Activated CD4-positive, alpha-beta T cell treated with anti-CD3 and anti-CD28 coated beads, Interleukin-2, Interleukin-6, amounts not matched to agents 100 ng/mL and 50 ng/mL, durations not matched to agents 16 hours and 8 hours (primary cell): ENCODE data around the gene DLK1.

Source experiments
- DNase-seq: peaks from one replicate; pipeline ENCODE4 v3.0.0-alpha.2; 2020

Gene DLK1

DNA sequence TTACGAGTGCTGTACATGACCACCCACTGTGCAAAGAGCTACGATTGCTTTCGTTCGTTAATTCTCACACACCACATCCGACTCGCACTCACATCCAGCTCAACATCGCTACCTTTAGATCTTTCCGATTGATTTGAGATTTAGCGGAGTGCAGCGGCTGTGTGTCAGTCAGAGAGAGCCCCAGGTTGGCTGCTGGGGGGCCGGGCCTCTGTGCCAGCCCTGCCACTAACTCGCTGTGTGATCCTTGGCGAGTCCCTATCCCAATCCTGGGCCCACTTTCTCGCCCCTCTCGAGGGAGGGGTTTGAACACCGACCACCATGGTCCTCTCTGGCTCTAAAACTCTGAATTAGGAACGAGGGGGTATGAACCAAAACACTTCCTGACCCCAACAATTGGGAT is 8.6 kb downstream of the DLK1 start:
- DNase-seq = no peak

DNA sequence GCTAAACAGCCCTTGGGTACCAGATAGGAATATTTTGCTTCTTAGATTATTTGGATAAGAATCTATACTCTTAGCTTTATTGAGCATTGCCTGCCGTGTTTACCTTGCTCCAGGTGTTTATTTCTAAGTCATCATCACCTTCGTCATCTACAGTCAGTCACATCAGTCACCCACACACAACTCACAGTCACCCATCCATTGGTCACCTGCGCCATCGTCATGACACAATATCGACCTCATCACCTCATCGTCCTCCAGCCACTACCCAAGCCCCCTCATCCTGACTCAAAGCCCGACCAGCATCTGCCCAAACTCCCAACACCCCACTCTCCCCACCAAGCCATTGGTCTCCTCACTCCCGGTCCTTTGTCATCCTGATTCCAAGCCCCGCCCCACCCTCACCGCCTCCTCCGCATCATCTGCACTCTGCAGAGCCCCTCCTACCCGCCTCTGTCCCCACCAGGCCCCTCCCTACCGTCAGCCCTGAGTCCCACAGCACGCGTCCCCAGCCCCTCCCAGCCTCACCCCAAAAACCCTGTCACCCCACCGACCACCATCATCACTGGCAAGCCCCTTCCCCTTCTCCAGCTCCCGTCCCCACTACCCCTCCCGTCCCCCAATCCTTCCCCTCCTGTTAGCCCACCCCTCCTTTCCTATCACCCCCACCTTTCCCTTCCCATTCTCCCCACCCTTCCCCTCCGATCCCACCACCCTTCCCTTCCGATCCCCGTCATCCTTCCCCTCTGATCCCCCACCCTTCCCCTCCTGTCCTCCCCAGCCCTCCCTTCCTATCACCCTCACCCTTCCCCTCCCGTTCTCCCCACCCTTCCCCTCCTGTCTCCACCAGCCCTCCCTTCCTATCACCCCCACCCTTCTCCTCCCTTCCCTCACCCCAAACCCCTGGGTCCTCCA is 9.8 kb downstream of the DLK1 start:
- no peak for DNase-seq

DNA sequence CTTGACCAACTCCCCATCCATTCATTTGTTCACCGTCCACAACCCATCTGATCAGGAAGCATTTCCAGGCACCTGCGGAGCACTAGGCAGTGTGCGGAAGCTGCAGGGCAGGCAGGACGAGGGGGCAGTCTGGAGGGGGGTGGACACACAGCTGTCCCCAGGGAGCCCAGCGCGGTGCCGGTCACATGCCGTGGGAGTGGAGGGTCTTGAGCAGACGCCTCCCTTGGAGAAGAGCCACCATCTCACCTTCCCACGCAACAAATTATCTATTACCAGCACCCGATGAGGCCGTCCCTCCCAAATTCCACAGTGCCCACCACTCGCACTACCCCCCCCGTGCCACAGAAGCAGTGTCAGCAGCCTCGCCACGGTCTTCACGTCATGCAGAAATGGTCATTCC is 10.8 kb downstream of the DLK1 start:
- no peak for DNase-seq

DNA sequence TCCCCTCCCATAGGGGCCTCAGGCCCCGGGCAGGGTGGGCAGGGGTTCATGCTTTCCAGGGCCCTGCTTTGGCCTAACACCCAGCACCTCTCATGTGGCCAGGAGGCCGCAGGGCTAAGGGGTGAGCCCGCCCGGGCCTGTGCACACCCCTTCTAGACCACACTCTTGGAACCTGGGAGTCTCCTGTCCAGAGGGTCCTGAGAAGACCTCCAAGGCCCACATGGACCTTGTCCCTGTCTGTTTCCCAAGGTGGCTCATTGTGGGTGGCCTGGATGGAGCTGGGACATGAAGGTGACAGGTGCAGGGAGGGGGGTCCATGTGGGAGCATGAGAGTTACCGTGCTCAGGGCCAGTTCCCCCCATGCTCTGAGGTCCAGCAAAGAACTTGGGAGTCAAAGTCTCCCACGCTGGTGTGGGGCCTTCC is 11.6 kb downstream of the DLK1 start:
- no peak for DNase-seq

- DNase-seq = no peak
Observed at GRCh38 chr14:100738704-100739131, 12.0 kb downstream of the DLK1 start.

GRCh38 chr14:100739306-100739705 is 12.6 kb downstream of the DLK1 start:
- DNase-seq = no peak

GRCh38 chr14:100740196-100740825 is 13.6 kb downstream of the DLK1 start:
- no peak for DNase-seq

- DNase-seq = no peak
Observed at GRCh38 chr14:100740929-100741328, 14.2 kb downstream of the DLK1 start.

- no peak for DNase-seq
Observed at GRCh38 chr14:100741966-100742365, 15.3 kb downstream of the DLK1 start.

DNA sequence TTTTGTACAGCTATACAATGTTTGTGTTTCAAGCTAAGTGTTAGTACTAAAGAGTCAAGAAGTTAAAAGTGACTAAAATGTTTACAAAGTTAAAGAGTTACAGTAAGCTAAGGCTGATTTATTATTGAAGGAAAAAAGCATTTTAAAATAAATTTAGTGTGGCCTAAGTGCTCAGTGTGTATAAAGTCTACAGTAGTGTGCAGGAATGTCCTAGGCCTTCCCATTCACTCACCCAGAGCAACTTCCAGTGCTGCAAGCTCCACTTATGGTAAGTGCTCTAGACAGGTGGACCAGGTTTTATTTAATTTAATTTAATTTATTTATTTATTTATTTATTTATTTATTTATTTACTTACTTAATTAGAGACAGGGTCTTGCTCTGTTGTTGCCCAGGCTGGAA is 19.6 kb downstream of the DLK1 start:
- DNase-seq = no peak

DNA sequence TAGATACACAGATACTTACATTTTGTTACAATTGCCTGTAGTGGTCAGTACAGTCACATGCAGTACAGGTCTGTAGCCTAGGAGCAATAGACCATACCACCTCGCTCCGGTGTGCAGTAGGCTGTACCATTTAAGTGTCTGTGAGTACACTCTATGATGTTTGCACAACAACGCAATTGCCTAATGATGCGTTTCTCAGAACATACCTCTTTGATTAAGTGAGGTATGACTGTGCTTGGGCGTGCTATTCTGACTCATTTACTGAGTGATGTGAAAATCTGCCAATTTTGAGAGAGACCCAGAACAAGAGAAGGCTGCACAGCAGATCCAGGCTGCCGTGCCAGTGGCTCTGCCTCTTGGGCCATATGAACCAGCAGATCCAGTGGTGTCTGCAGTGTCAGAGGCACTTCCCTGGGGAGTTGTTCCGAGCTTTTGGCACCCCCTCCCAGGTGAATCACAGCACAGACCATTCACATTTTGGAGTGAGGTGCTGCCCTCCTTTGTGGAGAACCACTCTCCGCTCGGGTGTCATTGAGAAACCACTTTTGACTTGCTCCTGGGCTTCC is 20.4 kb downstream of the DLK1 start:
- DNase-seq = peak; percentile 58

- no peak for DNase-seq
Observed at GRCh38 chr14:100747736-100748135, 21.0 kb downstream of the DLK1 start.

- DNase-seq = no peak
Observed at GRCh38 chr14:100748403-100748802, 21.7 kb downstream of the DLK1 start.

DNA sequence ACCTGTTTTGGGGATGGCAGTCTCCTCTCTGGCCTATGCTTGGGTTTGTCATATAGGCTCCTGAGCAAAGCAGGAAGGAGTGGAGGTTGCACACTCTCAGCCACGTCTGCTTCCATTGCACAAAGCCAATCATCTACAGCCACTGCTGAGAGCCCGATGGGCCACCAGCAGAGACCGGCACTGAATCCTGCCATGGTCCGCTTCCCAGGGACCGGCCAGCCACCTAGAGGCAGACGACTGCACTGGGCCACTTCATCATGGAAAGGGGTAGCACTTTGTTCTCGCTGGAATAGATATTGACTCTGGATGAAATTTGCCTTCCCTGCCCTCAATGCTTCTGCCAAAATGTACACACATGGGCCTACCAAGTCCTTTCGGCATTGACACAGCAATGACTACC is 22.3 kb downstream of the DLK1 start:
- DNase-seq = no peak

DNA sequence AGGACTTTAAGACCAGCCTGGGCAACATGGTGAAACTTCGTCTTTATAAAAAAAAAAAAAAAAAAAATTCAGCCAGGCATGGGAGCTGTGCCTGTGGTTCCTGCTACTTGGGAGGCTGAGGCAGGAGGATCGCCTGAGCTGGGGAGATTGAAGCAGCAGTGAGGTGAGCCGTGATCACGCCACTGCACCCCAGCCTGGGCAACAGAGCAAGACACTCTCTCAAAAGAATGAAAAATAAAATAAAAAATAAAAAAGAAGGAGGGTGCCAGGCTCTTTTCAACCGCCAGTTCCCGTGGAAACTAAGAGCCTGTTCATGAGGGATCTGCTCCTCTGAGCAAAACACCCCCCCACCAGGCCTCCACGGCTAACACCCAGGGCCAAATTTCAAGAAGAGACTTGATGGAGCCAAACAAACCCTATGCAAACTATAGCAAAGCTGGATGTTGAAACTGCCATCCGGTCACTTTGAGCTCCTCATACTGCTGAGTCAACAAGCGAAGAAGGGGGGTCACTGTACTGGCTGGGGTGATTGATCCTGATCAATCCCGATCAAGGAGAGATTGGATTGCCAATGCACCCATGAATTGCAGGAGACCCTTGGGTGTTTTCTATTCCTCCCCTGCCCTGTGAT is 23.4 kb downstream of the DLK1 start:
- no peak for DNase-seq

- no peak for DNase-seq
Observed at GRCh38 chr14:100750762-100751699, 24.3 kb downstream of the DLK1 start.

DNA sequence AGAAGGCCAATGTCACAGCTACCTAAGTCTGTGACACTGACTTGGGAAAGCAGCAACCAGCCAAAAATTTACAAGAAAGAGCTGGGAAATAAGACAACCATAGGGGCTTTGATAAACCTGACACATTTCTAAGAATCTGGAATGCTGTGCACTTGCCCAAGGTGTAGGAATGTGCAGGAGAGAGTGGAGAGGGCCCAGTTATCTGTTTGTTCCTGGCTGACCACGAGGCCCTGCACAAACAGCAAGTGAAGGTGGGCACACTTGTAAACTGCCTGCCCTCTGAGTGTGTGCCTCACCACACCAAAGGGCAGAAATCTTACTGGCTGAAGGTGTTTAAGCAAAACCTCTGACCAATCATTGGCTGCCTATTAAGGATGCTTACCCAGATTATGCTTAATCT is 27.3 kb downstream of the DLK1 start:
- DNase-seq = no peak

GRCh38 chr14:100755649-100756048 is 29.0 kb downstream of the DLK1 start:
- DNase-seq = no peak

DNA sequence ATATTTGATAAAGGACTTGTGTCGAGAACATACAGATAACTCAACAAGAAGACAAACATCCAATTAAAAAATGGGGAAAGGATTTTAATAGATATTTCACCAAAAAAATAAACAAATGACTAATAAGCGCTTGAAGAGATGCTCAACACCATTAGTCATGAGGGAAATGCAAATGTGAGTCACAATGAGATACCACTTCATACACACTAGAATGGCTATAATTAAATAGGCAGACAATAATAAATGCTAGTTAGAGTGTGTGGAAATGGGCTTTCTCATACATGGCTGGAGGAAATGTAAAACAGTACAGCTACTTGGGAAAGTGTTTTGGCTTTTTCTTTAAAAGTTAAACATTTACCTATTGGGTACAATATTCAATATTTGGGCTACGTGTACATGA is 34.8 kb downstream of the DLK1 start:
- DNase-seq = no peak

- no peak for DNase-seq
Observed at GRCh38 chr14:100762089-100762515, 35.4 kb downstream of the DLK1 start.

DNA sequence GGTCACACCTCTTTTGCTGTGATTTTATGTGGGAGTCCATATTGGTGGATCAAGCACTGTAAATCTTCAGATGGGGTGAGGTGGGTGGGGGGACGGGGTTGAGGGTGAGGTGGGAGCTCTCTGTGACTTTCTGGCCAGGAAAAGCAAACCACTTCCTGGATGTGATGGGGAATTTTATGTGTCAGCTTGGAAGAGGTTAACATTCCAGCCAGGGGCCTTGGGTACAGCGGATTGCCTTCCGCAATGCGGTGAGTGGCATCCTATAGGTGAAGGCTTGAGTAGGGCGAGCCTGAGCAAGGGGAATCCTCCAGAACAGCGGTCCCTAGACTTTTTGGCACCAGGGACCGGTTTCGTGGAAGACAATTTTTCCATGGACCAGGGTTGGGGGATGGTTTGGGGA is 36.2 kb downstream of the DLK1 start:
- DNase-seq = no peak

GRCh38 chr14:100764471-100765115 is 37.9 kb downstream of the DLK1 start:
- DNase-seq = no peak
